NOMO-1 (cell line): Measurements from ENCODE around the gene NYNRIN.

Experiments used
- DNase-seq, 2 experiments: peaks; one replicate each; lab custom pipeline; 2025; ENCODE audit not compliant: unreplicated experiment in 2 of 2; lab: John Stamatoyannopoulos, UW

The NYNRIN gene

GRCh38 chr14:24414077-24414476 lies 15.3 kb downstream of the NYNRIN start:
- DNase-seq: no peak

GRCh38 chr14:24414732-24415420 lies 16.1 kb downstream of the NYNRIN start:
- DNase-seq: no peak

- no peak for DNase-seq
Measured at GRCh38 chr14:24415421-24416253, 16.8 kb downstream of the NYNRIN start.

GRCh38 chr14:24416254-24416931 lies 17.6 kb downstream of the NYNRIN start:
- no peak for DNase-seq

GRCh38 chr14:24416932-24417619 lies 18.3 kb downstream of the NYNRIN start:
- no peak for DNase-seq

GRCh38 chr14:24417832-24418491 lies 19.2 kb downstream of the NYNRIN start:
- DNase-seq: no peak

- no peak for DNase-seq
Measured at GRCh38 chr14:24418492-24418873, 19.7 kb downstream of the NYNRIN start.

GRCh38 chr14:24422261-24422660 lies 23.5 kb downstream of the NYNRIN start:
- peak in 1 of 2 experiments; percentile 11 for DNase-seq

- no peak for DNase-seq
Measured at GRCh38 chr14:24422694-24423601, 24.1 kb downstream of the NYNRIN start.

- DNase-seq: no peak
Measured at GRCh38 chr14:24425704-24426103, 26.9 kb downstream of the NYNRIN start.

- no peak for DNase-seq
Measured at GRCh38 chr14:24426150-24426911, 27.5 kb downstream of the NYNRIN start.

- no peak for DNase-seq
Measured at GRCh38 chr14:24426912-24427536, 28.2 kb downstream of the NYNRIN start.

- DNase-seq: no peak
Measured at GRCh38 chr14:24427537-24428508, 29.0 kb downstream of the NYNRIN start.

GRCh38 chr14:24428628-24429394 lies 30.0 kb downstream of the NYNRIN start:
- DNase-seq: no peak

- DNase-seq: peak; percentile 87 to 93
Measured at GRCh38 chr14:24429395-24430142, 30.8 kb downstream of the NYNRIN start, which contains the start of the genes CBLN3 and KHNYN. Gene CBLN3, minus strand, starts transcription at chr14:24429668. Its CDS starts 614 bp downstream, at chr14:24429054. Gene KHNYN, plus strand, starts transcription at chr14:24429954. Its CDS starts 777 bp downstream, at chr14:24430731.
